Tibial artery (tissue), 4 donors: ENCODE measurements around the gene DSCAM.
A peak's percentile ranks its signal among the peaks of the same experiment; 100 is the strongest.

Experiments used
- DNase-seq, 2 donors: peaks; one replicate each; pipeline ENCODE4 v3.0.0-alpha.2; 2019
- H3K27ac ChIP-seq, 2 donors: fragments of 200-600 bp; sonication (generic) in 1 of 2; 1 replicate in 1 of 2; 2 replicates in 1 of 2; pipeline ENCODE4 v1.5.1; 2018 to 2019; ENCODE audit warnings: mild to moderate bottlenecking in 1 of 2
- H3K27me3 ChIP-seq, 2 donors: fragments of 200-600 bp; sonication (generic) in 1 of 2; one replicate each; pipeline versions ENCODE4 v1.5.1 to v1.6.0; 2016 to 2019
- H3K36me3 ChIP-seq, 3 donors: fragments of 200-600 bp; sonication (generic) in 2 of 3; one replicate each; pipeline ENCODE4 v1.5.1; 2016 to 2019; ENCODE audit warnings: mild to moderate bottlenecking in 2 of 3
- H3K4me1 ChIP-seq, 4 donors: fragments of 200-600 bp; sonication (generic) in 2 of 4; 1 replicate in 3 of 4; 2 replicates in 1 of 4; pipeline ENCODE4 v1.5.1; 2016 to 2019
- H3K4me3 ChIP-seq, 2 donors: fragments of 200-600 bp; sonication (generic) in 1 of 2; 1 replicate in 1 of 2; 2 replicates in 1 of 2; pipeline ENCODE4 v1.5.1; 2018 to 2019; ENCODE audit warnings: mild to moderate bottlenecking in 2 of 2
- H3K9me3 ChIP-seq, 3 donors: fragments of 200-600 bp; sonication (generic) in 1 of 3; one replicate each; pipeline ENCODE4 v1.5.1; 2016 to 2019
- intact Hi-C: fragments of 100-400 bp; cut with DNase I; formaldehyde crosslinking; loops from one replicate; pipeline ENCODE4 v1.15.0; 2023; ENCODE audit warnings: low total_unique reads
- TF ChIP-seq, protein P1 (sequence below), 2 experiments: fragments of 200-600 bp in 1 of 2; fragments of 450-650 bp in 1 of 2; IDR thresholded peaks; one replicate each; pipeline ENCODE4 v1.5.1; 2017 to 2019; ENCODE audit warnings: antibody characterized with exemption in 2 of 2, mild to moderate bottlenecking in 1 of 2, moderate library complexity in 1 of 2

Gene DSCAM

GRCh38 chr21:40146216-40146837, 700.6 kb downstream of the DSCAM start:
- no peaks in the 10 kb centered on the region for H3K4me1 ChIP-seq
- H3K27ac ChIP-seq: no peak overlapping the region
- H3K27me3 ChIP-seq: peaks cover 0 to 6% of the 10 kb centered on the region in 2 donors
- no peak for DNase-seq
- no peaks in the 10 kb centered on the region for H3K36me3 ChIP-seq
- no peak overlapping the region for H3K4me3 ChIP-seq
- H3K9me3 ChIP-seq: no peaks in the 10 kb centered on the region
- TF ChIP-seq, protein P1, sequence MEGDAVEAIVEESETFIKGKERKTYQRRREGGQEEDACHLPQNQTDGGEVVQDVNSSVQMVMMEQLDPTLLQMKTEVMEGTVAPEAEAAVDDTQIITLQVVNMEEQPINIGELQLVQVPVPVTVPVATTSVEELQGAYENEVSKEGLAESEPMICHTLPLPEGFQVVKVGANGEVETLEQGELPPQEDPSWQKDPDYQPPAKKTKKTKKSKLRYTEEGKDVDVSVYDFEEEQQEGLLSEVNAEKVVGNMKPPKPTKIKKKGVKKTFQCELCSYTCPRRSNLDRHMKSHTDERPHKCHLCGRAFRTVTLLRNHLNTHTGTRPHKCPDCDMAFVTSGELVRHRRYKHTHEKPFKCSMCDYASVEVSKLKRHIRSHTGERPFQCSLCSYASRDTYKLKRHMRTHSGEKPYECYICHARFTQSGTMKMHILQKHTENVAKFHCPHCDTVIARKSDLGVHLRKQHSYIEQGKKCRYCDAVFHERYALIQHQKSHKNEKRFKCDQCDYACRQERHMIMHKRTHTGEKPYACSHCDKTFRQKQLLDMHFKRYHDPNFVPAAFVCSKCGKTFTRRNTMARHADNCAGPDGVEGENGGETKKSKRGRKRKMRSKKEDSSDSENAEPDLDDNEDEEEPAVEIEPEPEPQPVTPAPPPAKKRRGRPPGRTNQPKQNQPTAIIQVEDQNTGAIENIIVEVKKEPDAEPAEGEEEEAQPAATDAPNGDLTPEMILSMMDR (IDR thresholded peaks at IDR 0.05): no peak
- intact Hi-C loops: loop anchor here (10.0 kb wide), 1 partner anchor 238 kb away; no protein-coding TSS in a partner anchor

DNA sequence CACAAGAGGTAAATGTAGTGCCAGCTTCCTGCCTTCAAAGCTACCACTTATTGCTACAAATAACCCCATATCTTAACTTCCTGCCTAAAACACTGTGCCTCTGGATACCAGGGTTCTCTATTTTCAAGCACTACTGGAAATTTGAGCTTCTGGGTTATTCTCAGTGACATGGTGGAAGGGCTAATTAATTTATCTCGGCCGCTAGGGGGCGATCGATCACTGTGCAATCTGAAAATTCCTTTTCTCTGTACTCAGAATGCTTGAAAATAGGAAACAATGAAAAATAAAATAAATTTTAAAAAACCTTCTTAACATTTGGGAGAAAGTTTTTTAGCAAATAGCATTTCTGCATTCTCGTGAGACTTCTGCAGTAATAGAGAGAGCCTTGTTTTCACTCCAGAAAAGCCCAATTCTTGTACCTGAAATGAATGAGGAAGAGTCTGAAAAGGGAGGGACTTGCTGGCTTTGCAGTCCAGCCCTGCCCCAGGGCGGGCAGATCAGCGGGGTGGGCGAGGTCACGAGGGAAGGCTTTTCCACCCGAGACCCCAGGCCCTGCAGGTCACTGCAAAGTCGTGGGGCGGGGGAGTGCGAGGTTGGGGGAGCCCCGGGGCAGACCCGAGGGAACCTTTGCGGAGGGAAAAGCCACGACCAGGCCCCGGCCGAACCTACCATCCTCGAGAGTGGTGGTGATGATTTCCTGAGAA, 703.0 kb downstream of the DSCAM start:
- no peak for DNase-seq

DNA sequence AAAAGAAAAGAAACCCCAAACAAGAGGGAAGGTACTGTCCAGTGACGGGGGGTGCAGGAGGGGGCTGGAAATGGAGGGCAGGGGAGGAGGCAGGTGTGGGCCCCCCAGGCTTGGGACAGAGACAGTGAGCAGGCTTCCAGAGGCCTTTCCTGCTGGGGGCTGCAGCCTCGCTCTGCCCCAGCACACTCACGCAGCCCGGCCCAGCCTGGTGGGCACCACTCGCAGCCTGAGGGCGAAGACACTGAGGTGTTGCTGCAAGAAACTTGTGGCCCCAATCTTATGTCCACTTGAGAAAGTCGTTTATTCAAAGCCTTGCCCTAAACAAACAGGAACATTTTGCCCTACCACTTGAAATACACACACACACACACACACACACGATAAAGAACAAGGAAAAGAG, 705.3 kb downstream of the DSCAM start:
- Histone ChIP-seq H3K9me3 (no peaks in the 10 kb centered on the region), H3K36me3 (no peaks in the 10 kb centered on the region), H3K4me3 (no peak overlapping the region), H3K27me3 (peaks cover 0 to 12% of the 10 kb centered on the region in 2 donors), H3K4me1 (no peaks in the 10 kb centered on the region), H3K27ac (no peak overlapping the region)
- DNase-seq: no peak
- TF ChIP-seq, protein P1 (IDR thresholded peaks at IDR 0.05): no peak
- intact Hi-C loops: loop anchor here (5.0 to 10.0 kb wide), 2 partner anchors 243 to 926 kb away; no protein-coding TSS in a partner anchor

More for the DNA sequence above, 703.0 kb downstream of the DSCAM start:
- Histone ChIP-seq H3K27ac (no peak overlapping the region), H3K9me3 (no peaks in the 10 kb centered on the region), H3K36me3 (no peaks in the 10 kb centered on the region), H3K4me1 (no peaks in the 10 kb centered on the region), H3K4me3 (no peak overlapping the region), H3K27me3 (peaks cover 0 to 10% of the 10 kb centered on the region in 2 donors)
- intact Hi-C loops: loop anchor here (5.0 to 10.0 kb wide), 2 partner anchors 241 to 923 kb away; no protein-coding TSS in a partner anchor
- TF ChIP-seq, protein P1 (IDR thresholded peaks at IDR 0.05): peak; percentile 58 to 67

DNA sequence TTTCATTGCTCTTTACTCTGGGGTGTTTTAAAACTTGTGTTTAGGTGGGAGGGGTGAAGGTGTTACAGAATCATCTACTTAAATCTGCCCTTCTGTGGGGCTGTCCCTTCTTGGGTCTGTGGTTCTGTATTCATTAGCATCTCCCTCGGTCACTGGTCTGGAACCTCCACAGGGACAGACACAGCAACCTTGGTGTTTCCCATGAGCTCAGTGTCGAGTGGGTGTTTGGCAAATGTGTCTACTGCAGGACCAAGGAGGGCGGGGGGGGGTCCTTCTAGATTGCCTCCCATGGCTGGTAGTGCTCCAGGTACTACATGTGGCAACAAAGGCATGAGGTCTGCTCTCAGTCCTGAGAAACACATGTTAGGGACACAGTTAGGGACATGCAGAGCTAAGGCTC, 706.3 kb downstream of the DSCAM start:
- no peaks in the 10 kb centered on the region for H3K4me1 ChIP-seq
- no peak overlapping the region for H3K4me3 ChIP-seq
- no peaks in the 10 kb centered on the region for H3K36me3 ChIP-seq
- no peak overlapping the region for H3K27ac ChIP-seq
- TF ChIP-seq, protein P1 (IDR thresholded peaks at IDR 0.05): no peak
- DNase-seq: no peak
- H3K9me3 ChIP-seq: no peaks in the 10 kb centered on the region
- intact Hi-C loops: loop anchor here (5.0 to 10.0 kb wide), 2 partner anchors 244 to 927 kb away; no protein-coding TSS in a partner anchor
- H3K27me3 ChIP-seq: peaks cover 0 to 14% of the 10 kb centered on the region in 2 donors

DNA sequence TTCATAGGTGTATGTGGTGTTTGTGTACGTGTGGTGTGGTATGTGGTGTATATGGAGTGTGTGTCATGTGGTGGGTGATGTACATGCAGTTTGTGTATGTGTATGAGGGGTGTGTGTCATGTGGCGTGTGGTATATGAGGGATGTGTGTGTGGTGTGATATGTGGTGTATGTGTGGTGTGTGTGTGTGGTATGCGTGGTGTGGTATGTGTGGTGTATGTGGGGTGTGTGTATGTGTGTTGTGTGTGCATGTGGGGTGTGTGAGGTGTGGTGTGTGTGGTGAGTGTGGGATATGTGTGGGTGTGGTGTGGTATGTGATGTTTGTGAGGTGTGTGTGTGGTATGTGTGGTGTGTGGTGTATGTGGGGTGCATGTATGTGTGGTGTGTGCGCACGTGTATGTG, 707.3 kb downstream of the DSCAM start:
- no peak for DNase-seq
- intact Hi-C loops: loop anchor here (5.0 to 10.0 kb wide), 2 partner anchors 245 to 928 kb away; no protein-coding TSS in a partner anchor
- no peaks in the 10 kb centered on the region for H3K36me3 ChIP-seq

More for the DNA sequence above, 707.3 kb downstream of the DSCAM start:
- no peak overlapping the region for H3K27ac ChIP-seq
- H3K4me3 ChIP-seq: no peak overlapping the region
- H3K9me3 ChIP-seq: no peaks in the 10 kb centered on the region
- TF ChIP-seq, protein P1 (IDR thresholded peaks at IDR 0.05): no peak
- no peaks in the 10 kb centered on the region for H3K4me1 ChIP-seq
- peaks cover 0 to 13% of the 10 kb centered on the region in 2 donors for H3K27me3 ChIP-seq
